Activated B cell treated with CpG ODN at 0.5 μM for 24 hours (primary cell): ENCODE measurements around the gene CHST8. TPM values are rescaled to one million over a fixed set of nuclear protein-coding genes. Genes with fewer than 3 reads are reported as not detected.
A peak's percentile ranks its signal among the peaks of the same experiment; 100 is the strongest.
"Not testable (repeated sequence)": the region's sequence is repeated elsewhere in the genome, so short reads cannot be mapped to it uniquely, and the experiment has no call there.

Source experiments
- ATAC-seq: fragments of 200-7000 bp; cut with Tn5 transposase; one replicate; pipeline ENCODE4 v1.10.0; 2021; ENCODE audit warnings: low read depth, mild to moderate bottlenecking, moderate library complexity
- CTCF ChIA-PET: fragments of 350-600 bp; sonication (Branson Sonifier 250); formaldehyde crosslinking; loops from one replicate; lab custom pipeline; 2021; ENCODE audit warnings: antibody characterized with exemption; lab: Charles Lee
- POLR2A ChIA-PET: fragments of 350-600 bp; sonication (Branson Sonifier 250); formaldehyde crosslinking; loops from one replicate; lab custom pipeline; 2021; ENCODE audit warnings: antibody characterized with exemption; lab: Charles Lee
- DNase-seq: peaks from one replicate; pipeline ENCODE4 v3.0.0; 2022
- H3K27ac Mint-ChIP-seq: one replicate; pipeline ENCODE4 v1.8.0; 2020; ENCODE audit warnings: mixed read lengths
- H3K27me3 Mint-ChIP-seq: one replicate; pipeline ENCODE4 v1.8.0; 2021; ENCODE audit warnings: mixed read lengths
- H3K36me3 Mint-ChIP-seq: one replicate; pipeline ENCODE4 v1.8.0; 2021; ENCODE audit warnings: low read depth, mixed read lengths
- H3K4me1 Mint-ChIP-seq: one replicate; pipeline ENCODE4 v1.8.0; 2021; ENCODE audit warnings: mixed read lengths
- H3K4me3 Mint-ChIP-seq: one replicate; pipeline ENCODE4 v1.8.0; 2020; ENCODE audit warnings: mild to moderate bottlenecking, mixed read lengths
- H3K9me3 Mint-ChIP-seq: one replicate; pipeline ENCODE4 v1.8.0; 2020; ENCODE audit warnings: mixed read lengths
- intact Hi-C: fragments of 100-400 bp; cut with micrococcal nuclease; formaldehyde crosslinking; loops from one replicate; pipeline ENCODE4 v1.15.1; 2024
- total RNA-seq: library from RNA; stranded (reverse); gene quantifications from 2 replicates; pipeline ENCODE4 v1.2.3, GENCODE V29; 2022
- TF ChIP-seq, protein P1 (sequence below): fragments of 200-600 bp; IDR thresholded peaks from one replicate; pipeline ENCODE4 v1.8.0; 2022; ENCODE audit warnings: antibody characterized with exemption, mild to moderate bottlenecking

CHST8 gene
- total RNA-seq, 1 donor from 2014 or later: not detected

DNA sequence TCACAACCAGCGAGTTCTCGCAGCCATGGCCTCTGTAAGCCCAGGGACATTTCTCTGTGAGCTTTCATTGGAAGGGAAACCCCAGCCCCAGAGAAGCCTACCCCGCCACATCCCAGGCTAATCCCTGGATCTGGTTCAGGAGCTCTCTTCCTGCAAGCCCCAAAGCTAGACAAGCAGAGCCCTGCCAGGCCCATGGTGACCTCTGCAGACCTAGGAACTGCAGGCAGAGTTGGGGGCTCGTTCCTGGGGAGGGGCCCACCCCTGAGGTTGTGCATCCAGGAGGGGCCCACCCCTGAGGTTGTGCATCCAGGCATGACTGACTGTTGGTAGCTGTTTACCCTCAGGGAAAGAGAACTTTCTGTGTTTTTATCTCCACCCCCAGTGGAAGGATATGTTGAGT, 196.7 kb downstream of the CHST8 start:
- ATAC-seq (no peak), DNase-seq (no peak)
- intact Hi-C loops: no loop called here
- Mint-ChIP-seq H3K4me1 (peaks cover 36% of the 10 kb centered on the region), H3K9me3 (no peaks in the 10 kb centered on the region), H3K27me3 (no peaks in the 10 kb centered on the region), H3K36me3 (no peaks in the 10 kb centered on the region), H3K27ac (no peak overlapping the region), H3K4me3 (no peak overlapping the region)
- TF ChIP-seq, protein P1, sequence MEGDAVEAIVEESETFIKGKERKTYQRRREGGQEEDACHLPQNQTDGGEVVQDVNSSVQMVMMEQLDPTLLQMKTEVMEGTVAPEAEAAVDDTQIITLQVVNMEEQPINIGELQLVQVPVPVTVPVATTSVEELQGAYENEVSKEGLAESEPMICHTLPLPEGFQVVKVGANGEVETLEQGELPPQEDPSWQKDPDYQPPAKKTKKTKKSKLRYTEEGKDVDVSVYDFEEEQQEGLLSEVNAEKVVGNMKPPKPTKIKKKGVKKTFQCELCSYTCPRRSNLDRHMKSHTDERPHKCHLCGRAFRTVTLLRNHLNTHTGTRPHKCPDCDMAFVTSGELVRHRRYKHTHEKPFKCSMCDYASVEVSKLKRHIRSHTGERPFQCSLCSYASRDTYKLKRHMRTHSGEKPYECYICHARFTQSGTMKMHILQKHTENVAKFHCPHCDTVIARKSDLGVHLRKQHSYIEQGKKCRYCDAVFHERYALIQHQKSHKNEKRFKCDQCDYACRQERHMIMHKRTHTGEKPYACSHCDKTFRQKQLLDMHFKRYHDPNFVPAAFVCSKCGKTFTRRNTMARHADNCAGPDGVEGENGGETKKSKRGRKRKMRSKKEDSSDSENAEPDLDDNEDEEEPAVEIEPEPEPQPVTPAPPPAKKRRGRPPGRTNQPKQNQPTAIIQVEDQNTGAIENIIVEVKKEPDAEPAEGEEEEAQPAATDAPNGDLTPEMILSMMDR: no peak
- ChIA-PET CTCF (interaction anchor here (1.9 kb wide), 1 partner anchor 41 kb away, joined by 8 read pairs; no protein-coding TSS in a partner anchor), POLR2A (no interaction called here)

DNA sequence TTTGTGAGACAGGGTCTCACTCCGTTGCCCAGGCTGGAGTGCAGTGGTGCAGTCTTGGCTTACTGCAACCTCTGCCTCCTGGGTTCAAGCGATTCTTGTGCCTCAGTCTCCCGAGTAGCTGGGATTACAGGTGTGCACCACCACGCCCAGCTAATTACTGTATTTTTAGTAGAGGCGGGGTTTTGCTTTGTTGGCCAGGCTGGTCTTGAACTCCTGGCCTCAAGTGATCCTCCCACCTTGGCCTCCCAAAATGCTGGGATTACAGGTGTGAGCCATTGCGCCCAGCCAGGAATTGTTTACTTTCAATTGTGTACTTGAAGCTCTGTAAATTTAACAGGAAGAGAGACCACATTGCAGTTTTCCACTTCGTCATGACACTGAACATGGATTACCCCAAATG, 197.3 kb downstream of the CHST8 start:
- ATAC-seq, H3K27ac Mint-ChIP-seq, H3K27me3 Mint-ChIP-seq, H3K36me3 Mint-ChIP-seq, DNase-seq, H3K9me3 Mint-ChIP-seq, intact Hi-C loops: not testable (repeated sequence)
- ChIA-PET CTCF (interaction anchor here (1.1 to 1.9 kb wide), 2 partner anchors 24 to 41 kb away, joined by 4 to 8 read pairs; no protein-coding TSS in a partner anchor), POLR2A (interaction anchor here (1.0 kb wide), 1 partner anchor 22 kb away, joined by 3 read pairs; no protein-coding TSS in a partner anchor)
- H3K4me3 Mint-ChIP-seq: peak overlapping the region; percentile 72
- H3K4me1 Mint-ChIP-seq: peaks cover 36% of the 10 kb centered on the region

DNA sequence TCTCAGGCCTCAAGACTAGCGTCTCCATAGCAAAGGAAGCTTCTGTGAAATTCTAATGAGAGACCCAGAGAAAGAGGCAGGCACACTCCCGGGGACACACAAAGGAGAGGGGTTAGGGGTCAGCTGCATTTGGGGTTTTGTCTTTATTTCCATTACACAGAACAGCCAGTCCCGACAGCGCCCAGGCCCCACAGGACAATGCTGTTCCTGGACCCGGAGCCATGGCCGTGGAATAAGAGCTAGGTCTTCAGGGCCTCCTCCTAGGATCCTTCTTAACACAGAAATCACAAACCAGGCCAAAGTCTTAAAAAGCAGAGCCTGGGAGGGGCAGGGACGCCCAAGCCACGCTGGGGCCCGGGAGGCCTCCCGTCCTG, 197.7 kb downstream of the CHST8 start:
- POLR2A ChIA-PET: interaction anchor here (1.0 kb wide), 1 partner anchor 22 kb away, joined by 3 read pairs; no protein-coding TSS in a partner anchor
- no peaks in the 10 kb centered on the region for H3K36me3 Mint-ChIP-seq
- H3K27me3 Mint-ChIP-seq: no peaks in the 10 kb centered on the region
- ATAC-seq (peak; percentile 11), DNase-seq (no peak)
- CTCF ChIA-PET: interaction anchor here (1.1 to 1.9 kb wide), 2 partner anchors 24 to 42 kb away, joined by 4 to 8 read pairs; no protein-coding TSS in a partner anchor
- H3K9me3 Mint-ChIP-seq: no peaks in the 10 kb centered on the region
- H3K4me1 Mint-ChIP-seq: peaks cover 36% of the 10 kb centered on the region
- TF ChIP-seq, protein P1: no peak
- peak overlapping the region; percentile 72 for H3K4me3 Mint-ChIP-seq
- intact Hi-C loops: no loop called here
- no peak overlapping the region for H3K27ac Mint-ChIP-seq

DNA sequence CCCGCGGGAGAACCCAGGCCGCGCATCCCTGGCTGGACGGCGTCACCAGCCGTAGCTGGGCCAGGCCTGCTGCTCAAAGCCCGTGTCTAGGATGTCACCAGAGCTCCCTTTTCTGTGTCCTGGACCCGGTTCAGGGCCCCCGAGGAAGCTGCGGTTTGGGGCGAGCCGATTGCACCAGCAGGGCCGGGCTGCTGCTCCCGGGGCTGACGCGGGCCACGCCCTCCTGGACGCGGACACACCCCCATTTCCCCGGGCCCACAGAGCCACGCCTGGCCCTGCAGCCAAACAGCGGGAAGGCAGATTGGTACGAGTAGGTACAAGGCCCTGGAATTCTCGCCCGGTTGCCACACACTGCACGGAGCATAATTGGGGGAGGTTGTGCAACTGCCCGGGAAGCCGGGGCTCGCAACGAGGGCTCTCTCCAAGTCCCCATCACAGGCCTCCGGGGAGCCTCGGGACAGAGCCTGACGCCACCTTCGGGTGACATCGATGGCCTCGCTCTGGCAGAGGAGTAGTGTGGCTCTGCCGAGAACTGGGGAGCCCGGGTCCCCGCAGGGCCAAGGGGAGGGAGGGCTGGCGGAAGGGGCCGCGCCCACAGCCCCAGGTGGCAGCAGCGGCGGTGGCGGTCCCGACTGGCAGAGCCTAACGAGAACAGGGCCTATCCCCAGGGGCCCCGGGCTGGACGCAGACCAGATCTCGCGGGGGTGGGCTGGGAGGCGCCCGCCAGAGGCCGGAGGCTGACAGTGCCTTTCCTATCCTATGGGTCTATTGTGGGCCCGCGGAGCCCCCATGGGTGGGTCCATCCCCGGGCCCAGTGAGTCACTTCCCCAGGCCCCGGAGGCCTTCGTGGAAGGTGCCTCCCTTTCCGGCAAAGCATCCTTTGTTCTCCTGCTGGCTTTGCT, 198.4 kb downstream of the CHST8 start:
- peak overlapping the region; percentile 85 for H3K4me3 Mint-ChIP-seq
- intact Hi-C loops: loop anchor here (1.0 to 2.0 kb wide), 2 partner anchors 23 to 42 kb away; partner anchors contain the start of gene KCTD15
- H3K27me3 Mint-ChIP-seq: no peaks in the 10 kb centered on the region
- H3K36me3 Mint-ChIP-seq: no peaks in the 10 kb centered on the region
- TF ChIP-seq, protein P1: no peak
- H3K9me3 Mint-ChIP-seq: no peaks in the 10 kb centered on the region
- H3K4me1 Mint-ChIP-seq: peaks cover 36% of the 10 kb centered on the region
- DNase-seq (peak; percentile 60), ATAC-seq (peak; percentile 78)
- peak overlapping the region; percentile 41 for H3K27ac Mint-ChIP-seq
- ChIA-PET CTCF (interaction anchor here (1.1 to 1.9 kb wide), 2 partner anchors 25 to 42 kb away, joined by 4 to 8 read pairs; no protein-coding TSS in a partner anchor), POLR2A (interaction anchor here (1.0 kb wide), 1 partner anchor 23 kb away, joined by 3 read pairs; no protein-coding TSS in a partner anchor)

DNA sequence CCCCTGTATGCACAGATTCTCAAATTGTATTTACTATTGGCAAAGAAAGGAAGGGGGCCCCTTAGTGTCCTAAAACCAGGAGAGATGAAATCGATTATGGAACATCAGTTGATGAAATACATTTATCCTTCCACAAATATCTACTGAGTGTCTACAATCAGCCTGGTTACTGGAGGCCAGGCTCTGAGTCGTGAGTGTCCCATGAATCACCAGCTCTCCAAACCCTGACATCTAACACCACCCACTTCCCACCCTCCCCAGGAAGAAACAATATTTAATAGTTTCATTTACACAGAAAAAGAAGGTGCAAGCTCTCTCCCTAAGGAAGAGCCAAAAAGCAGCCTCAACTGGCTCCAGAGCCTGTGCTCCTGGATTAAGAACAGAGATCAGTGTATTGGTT, 200.1 kb downstream of the CHST8 start:
- ChIA-PET CTCF (no interaction called here), POLR2A (no interaction called here)
- Mint-ChIP-seq H3K4me1 (peaks cover 34% of the 10 kb centered on the region), H3K4me3 (no peak overlapping the region), H3K27me3 (no peaks in the 10 kb centered on the region), H3K9me3 (no peaks in the 10 kb centered on the region), H3K27ac (no peak overlapping the region), H3K36me3 (no peaks in the 10 kb centered on the region)
- intact Hi-C loops: loop anchor here (2.0 kb wide), 1 partner anchor 25 kb away; the partner anchor contains the start of gene KCTD15
- DNase-seq (no peak), ATAC-seq (no peak)
- TF ChIP-seq, protein P1: no peak

Other genes starting within 250 kb of the CHST8 start
- 30.6 and 32.0 TPM in 2 replicates for gene CEBPG, start 248.2 kb upstream of the CHST8 start, total RNA-seq
- 49.1 and 49.4 TPM in 2 replicates for gene PEPD, start 100.2 kb upstream of the CHST8 start, total RNA-seq
- 2.7 TPM in 2 replicates for gene KCTD15, start 174.9 kb downstream of the CHST8 start, total RNA-seq